K562 treated with DMSO at 1 percent for 4 hours (cell line): Measurements from ENCODE around the gene PCDHA9. TPM values are rescaled to one million over a fixed set of nuclear protein-coding genes. Genes with fewer than 3 reads are reported as not detected.

Source experiments
- total RNA-seq: library from RNA; unstranded; fragments of 300-600 nt; gene quantifications from 2 replicates; pipeline ENCODE4 v1.2.3, GENCODE V29; 2022; ENCODE audit not compliant: insufficient read depth

The PCDHA9 gene
- total RNA-seq, 1 experiment from 2014 or later: not detected

Other genes starting within 250 kb of the PCDHA9 start
- gene CD14, start 215.2 kb upstream of the PCDHA9 start, total RNA-seq: 4.9 TPM in 1 of 2 replicates, not detected in the other
- gene TMCO6, start 208.9 kb upstream of the PCDHA9 start, total RNA-seq: 10.4 and 10.7 TPM in 2 replicates
- 172 and 175 TPM in 2 replicates for gene NDUFA2, start 200.8 kb upstream of the PCDHA9 start, total RNA-seq
- gene IK, start 200.6 kb upstream of the PCDHA9 start, total RNA-seq: 149 and 176 TPM in 2 replicates
- 43.1 and 46.0 TPM in 2 replicates for gene WDR55, start 183.5 kb upstream of the PCDHA9 start, total RNA-seq
- gene DND1, start 174.8 kb upstream of the PCDHA9 start, total RNA-seq: 3.3 and 7.0 TPM in 2 replicates
- gene HARS1, start 157.0 kb upstream of the PCDHA9 start, total RNA-seq: 43.5 and 55.6 TPM in 2 replicates
- 10.2 and 15.1 TPM in 2 replicates for gene HARS2, start 156.9 kb upstream of the PCDHA9 start, total RNA-seq
- gene ZMAT2, start 147.9 kb upstream of the PCDHA9 start, total RNA-seq: 34.6 and 43.0 TPM in 2 replicates
- not detected in 2 replicates for gene PCDHA1, start 62.2 kb upstream of the PCDHA9 start, total RNA-seq
- not detected in 2 replicates for gene PCDHA2, start 53.5 kb upstream of the PCDHA9 start, total RNA-seq
- not detected in 2 replicates for gene PCDHA3, start 47.3 kb upstream of the PCDHA9 start, total RNA-seq
- gene PCDHA4, start 41.3 kb upstream of the PCDHA9 start, total RNA-seq: not detected in 2 replicates
- not detected in 2 replicates for gene PCDHA5, start 26.8 kb upstream of the PCDHA9 start, total RNA-seq
- not detected in 2 replicates for gene PCDHA6, start 20.4 kb upstream of the PCDHA9 start, total RNA-seq
- not detected in 2 replicates for gene PCDHA7, start 14.1 kb upstream of the PCDHA9 start, total RNA-seq
- gene PCDHA8, start 7.2 kb upstream of the PCDHA9 start, total RNA-seq: not detected in 2 replicates
- not detected in 2 replicates for gene PCDHA10, start 7.5 kb downstream of the PCDHA9 start, total RNA-seq
- gene PCDHA11, start 20.6 kb downstream of the PCDHA9 start, total RNA-seq: not detected in 2 replicates
- not detected in 2 replicates for gene PCDHA12, start 26.9 kb downstream of the PCDHA9 start, total RNA-seq
- not detected in 2 replicates for gene PCDHA13, start 33.7 kb downstream of the PCDHA9 start, total RNA-seq
- gene PCDHAC1, start 77.9 kb downstream of the PCDHA9 start, total RNA-seq: not detected in 2 replicates
- gene PCDHAC2, start 118.1 kb downstream of the PCDHA9 start, total RNA-seq: not detected in 2 replicates
- gene PCDHB1, start 203.0 kb downstream of the PCDHA9 start, total RNA-seq: not detected in 2 replicates
- gene PCDHB2, start 246.2 kb downstream of the PCDHA9 start, total RNA-seq: not detected in 2 replicates